Cardiac fibroblast (primary cell): ENCODE results near the gene BACH2.
A peak's percentile ranks its signal among the peaks of the same experiment; 100 is the strongest.

ENCODE experiments used
- DNase-seq, 2 donors: peaks; one replicate each; pipeline versions ENCODE4 v3.0.0 to v3.0.0-alpha.2; 2010; ENCODE audit warnings: low read depth in 2 of 2
- H3K4me3 ChIP-seq, 2 donors: replicated peaks in 1 of 2; 1 replicate in 1 of 2; 2 replicates in 1 of 2; pipeline ENCODE4 v1.5.1; 2011; ENCODE audit warnings: low read depth in 2 of 2, low read length in 2 of 2, mild to moderate bottlenecking in 2 of 2, moderate library complexity in 1 of 2
- TF ChIP-seq, protein P1 (sequence below): IDR thresholded peaks from one replicate; pipeline ENCODE4 v1.5.1; 2011; ENCODE audit warnings: low read depth, mild to moderate bottlenecking, low read length, inconsistent platforms

Gene BACH2

GRCh38 chr6:90198758-90199425, 97.8 kb downstream of the BACH2 start:
- no peak overlapping the region for H3K4me3 ChIP-seq
- DNase-seq: no peak
- TF ChIP-seq, protein P1, sequence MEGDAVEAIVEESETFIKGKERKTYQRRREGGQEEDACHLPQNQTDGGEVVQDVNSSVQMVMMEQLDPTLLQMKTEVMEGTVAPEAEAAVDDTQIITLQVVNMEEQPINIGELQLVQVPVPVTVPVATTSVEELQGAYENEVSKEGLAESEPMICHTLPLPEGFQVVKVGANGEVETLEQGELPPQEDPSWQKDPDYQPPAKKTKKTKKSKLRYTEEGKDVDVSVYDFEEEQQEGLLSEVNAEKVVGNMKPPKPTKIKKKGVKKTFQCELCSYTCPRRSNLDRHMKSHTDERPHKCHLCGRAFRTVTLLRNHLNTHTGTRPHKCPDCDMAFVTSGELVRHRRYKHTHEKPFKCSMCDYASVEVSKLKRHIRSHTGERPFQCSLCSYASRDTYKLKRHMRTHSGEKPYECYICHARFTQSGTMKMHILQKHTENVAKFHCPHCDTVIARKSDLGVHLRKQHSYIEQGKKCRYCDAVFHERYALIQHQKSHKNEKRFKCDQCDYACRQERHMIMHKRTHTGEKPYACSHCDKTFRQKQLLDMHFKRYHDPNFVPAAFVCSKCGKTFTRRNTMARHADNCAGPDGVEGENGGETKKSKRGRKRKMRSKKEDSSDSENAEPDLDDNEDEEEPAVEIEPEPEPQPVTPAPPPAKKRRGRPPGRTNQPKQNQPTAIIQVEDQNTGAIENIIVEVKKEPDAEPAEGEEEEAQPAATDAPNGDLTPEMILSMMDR: no peak

- TF ChIP-seq, protein P1: no peak
- DNase-seq: peak; percentile 24 to 71
- H3K4me3 ChIP-seq: no peak overlapping the region
Observed at GRCh38 chr6:90197854-90198496, 98.7 kb downstream of the BACH2 start.

- no peak for DNase-seq
- H3K4me3 ChIP-seq: no peak overlapping the region
- TF ChIP-seq, protein P1: no peak
Observed at GRCh38 chr6:90195094-90195829, 101.4 kb downstream of the BACH2 start.

DNA sequence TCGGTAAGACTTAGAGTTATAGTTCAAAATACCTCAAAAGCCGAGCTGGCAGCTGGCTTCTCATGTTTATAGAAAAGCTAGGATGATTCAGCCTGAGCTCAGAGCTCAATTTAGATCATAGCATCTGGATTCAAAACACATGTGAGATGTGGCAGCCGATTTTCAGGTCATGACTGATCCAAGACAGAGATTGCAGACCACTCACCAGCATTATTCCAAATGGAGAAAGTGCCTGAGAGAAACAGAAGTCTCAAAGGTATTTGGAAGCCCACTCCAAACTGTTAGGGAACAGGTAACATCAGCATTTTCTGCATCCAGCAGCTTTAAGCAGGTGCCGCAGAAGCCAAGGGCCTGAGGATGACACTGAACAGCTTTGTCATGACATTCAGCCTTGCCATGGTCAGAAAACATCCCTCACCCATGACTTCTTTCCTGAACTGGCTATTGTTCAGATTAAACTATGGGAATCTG, 102.2 kb downstream of the BACH2 start:
- no peak overlapping the region for H3K4me3 ChIP-seq
- TF ChIP-seq, protein P1: no peak
- DNase-seq: peak in 1 of 2 donors; percentile 46

- TF ChIP-seq, protein P1: no peak
- H3K4me3 ChIP-seq: no peak overlapping the region
- DNase-seq: no peak
Observed at GRCh38 chr6:90193359-90193758, 103.3 kb downstream of the BACH2 start.

GRCh38 chr6:90192857-90193256, 103.8 kb downstream of the BACH2 start:
- DNase-seq: no peak
- H3K4me3 ChIP-seq: no peak overlapping the region
- TF ChIP-seq, protein P1: no peak
